CD4-positive, alpha-beta T cell treated with Interleukin-6 at 100 ng/mL for 8 hours (primary cell): ENCODE results near the gene RANBP17.

ENCODE experiments used
- DNase-seq: peaks from one replicate; pipeline ENCODE4 v3.0.0-alpha.2; 2020; ENCODE audit warnings: mixed read lengths, low spot score

Gene RANBP17

DNA sequence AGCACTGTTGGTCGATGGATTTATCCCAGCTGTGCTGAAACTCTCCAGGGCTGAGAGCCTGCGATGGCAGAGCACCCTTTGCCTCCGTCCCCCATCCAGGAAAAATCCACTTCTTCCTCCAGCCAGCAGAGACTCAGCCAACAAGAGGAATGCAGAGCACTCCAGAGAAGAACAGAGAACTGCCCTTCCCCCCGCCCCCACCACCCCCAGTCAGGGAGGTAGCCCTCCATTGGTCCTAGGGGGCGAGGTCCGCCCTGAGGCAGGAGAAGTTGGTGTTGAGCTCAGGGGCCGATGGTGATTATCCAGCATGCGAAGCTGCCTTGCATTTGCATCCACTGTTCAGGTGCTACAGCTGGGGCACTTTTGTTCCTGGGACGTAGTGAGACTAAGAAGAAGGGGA, 456.2 kb downstream of the RANBP17 start:
- no peak for DNase-seq

DNA sequence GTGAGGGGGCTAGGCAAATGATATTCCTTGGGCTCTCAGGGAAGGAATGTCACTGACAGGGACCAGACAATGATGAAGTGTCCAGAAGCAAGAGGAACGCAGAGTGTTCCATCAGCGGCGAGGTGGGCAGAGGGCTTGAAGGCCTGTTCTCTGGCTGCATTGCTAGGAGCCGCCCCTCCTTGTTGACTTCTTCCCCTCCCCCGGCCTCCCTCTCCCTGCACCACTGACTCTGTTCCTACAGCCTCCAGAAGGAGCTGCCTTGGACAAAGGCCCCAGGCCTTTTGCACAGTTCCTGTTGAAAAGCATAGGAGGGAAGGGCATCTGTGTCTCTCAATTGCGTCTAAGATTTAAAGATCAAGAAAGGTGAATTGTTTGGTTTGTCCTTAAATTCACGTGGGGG, 459.6 kb downstream of the RANBP17 start:
- DNase-seq: no peak

DNA sequence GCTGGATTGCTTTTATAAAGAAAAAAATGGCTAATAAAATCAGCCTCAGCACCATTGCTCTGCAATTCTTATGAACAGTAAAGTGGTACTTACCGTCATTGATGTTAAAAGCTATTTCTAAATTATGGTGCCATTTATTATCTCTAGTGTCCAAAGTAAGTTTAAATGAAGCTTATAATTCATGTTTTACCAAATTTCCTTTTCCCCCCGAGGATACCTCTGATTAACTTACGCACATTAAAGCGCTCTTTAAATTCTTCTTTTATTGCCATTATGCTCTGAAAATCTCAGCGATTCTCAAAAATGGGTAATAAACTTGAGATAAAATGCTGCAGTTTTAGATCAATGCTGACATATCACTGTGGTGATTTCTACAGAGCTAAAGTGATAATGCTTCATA, 460.7 kb downstream of the RANBP17 start:
- no peak for DNase-seq

DNA sequence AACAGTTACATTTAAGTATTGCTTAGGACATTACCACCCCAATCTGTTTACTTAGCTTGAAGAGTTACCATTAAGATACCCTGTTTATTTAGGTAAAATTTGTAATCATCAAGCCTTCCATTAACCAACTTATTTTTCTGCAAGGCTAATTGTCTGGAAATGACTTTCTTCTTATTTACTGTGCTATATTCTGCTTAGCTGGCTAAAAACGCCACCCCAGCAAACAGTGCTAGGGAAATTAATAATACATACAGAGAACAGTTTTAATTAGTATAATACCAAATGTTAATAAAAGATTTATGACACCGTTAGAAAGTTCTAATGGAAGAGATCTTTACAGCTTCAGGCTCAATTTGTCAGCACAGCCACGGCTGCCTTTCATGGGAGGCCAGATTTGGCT, 461.2 kb downstream of the RANBP17 start:
- DNase-seq: no peak

DNA sequence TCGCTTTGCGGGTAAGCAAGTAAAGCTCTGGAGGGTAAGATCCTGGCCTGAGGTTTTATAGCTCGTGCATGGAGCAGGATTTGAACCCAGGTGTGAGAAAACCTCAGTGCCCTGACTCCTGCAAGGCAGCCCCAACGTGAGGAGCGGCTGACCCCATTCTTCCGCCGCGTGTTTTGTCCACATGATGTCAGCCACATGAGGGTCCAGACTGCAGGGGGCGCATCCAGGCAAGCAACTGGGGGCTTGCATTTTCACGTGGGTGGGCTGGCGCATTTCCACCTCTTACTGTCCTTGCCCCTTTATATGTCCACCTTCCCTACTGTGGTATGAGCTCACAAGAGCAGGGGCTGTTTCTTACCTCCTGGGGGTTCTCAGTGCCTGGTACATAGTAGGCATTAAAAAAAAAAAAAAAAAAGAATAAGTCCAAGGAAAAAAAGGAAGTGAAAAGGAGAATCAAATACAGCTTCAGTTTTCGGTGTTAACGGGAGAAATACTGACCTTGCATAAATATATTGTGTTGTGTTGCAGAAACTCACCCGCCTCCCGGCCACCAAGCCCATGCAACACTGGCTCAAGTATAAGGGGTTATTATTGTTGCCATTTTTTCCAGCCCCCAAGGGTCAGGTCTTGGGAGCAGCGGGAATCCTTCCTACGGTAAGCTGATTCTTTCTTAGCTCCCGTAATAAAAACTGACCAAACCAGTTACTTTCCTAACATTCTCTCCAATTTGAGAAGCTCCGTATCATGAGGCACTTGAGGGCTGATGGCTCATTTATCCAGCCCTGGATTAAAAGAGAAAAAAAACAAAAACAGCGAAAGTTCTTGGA, 462.2 kb downstream of the RANBP17 start:
- DNase-seq: no peak

DNA sequence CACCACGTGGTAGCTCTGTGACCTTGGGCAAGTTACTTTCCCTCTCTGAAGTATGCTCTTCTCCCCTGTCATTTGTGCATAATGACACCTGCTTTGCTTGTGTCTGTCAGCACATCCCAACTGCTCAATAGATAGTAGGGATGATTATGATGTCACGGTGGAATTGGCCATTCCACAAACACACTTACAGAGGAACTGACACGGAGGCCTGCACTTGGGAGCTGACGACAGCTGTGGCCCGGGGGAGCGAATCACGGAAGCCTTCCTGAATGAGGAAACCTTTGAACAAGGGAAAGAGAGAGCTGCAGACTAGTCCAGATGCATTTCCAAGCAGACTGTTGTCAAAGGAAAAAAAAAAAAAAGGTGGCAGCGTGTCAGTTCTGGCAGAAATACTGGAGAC, 468.2 kb downstream of the RANBP17 start:
- DNase-seq: no peak

DNA sequence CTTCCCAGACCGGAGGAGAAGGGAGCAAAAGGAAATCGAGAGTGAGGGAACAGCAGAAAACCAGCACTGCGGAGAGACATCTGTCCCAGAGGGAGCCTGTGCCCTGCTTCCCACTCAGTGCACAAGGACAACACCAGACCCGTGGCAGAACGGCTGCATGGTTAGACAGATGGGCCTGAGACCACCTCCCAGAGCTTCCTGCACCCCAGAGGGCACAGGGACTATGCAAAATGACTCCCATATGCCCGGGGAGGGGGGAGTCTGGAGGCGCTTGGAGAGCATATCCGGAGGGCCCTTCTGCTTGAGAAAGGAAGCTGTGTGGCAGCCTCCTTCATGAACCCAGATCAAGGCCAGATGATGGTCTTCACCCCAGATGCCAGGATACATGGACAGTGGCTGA, 473.8 kb downstream of the RANBP17 start:
- DNase-seq: no peak

DNA sequence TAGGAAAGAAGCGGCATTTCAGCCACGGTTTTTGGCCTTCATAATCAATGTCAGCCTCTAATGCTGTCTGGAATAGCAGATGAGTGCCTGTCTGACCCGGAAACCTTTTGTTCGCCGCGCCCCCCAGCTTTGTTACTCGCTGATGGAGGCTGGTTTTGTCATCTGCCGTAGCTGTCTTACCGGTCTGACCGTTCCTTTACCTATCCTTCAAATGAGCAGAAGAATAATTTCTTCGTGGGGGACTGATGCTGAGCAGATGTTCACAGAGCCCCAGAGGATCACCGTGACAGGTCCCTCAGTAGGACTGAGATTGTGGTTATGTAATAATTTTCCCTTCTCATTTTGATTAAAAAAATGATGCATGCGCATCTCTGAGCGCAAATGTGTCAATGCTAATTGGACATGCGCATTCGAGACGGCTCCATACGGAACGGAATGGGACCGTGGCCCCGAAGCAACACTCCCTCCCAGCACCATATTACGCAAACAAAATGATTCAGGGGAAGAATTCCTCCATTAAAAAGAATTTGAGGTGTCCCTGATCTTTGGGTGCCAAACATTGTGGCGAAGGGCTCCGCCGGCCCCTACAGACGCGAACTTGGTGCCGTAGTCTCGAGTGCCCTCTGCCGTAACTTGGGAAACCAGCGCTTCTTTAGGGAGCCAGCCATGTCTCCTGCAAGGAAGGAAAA, 474.8 kb downstream of the RANBP17 start:
- DNase-seq: no peak

DNA sequence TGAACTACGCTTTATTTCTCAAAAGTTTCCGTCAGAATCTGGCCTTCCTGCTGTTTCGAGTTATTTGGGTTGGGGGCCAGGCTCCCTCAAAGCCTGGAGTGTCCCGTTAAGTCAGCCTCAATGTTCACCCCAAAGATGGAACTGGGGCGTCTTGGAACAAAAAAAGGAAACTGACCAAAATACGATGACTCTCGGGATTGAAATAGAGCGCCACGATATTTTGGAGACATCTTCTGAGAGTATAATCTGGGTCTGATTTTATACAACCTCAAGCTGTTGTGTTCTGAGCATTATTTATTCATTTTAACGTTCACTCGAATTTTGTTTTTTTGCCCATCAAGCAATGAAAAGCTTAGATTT, 475.4 kb downstream of the RANBP17 start:
- DNase-seq: no peak

DNA sequence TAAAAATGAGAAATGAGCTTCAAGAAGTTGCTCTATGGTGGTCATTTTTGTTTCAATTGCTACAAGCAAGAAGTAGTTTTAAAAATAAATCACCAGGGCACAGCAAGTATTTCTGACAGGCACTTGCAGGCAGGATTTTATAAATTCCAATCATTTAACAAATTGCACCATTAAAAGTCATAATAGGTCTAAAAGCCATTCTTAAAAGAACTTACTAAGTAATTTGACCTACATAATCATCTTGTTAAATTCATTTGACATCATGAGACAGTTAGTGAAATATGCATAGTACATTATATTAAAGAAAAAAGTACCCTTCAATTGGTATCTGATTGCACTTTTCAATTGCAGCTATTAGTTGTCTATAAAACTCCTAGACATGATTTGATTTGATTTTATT, 478.2 kb downstream of the RANBP17 start:
- DNase-seq: no peak

DNA sequence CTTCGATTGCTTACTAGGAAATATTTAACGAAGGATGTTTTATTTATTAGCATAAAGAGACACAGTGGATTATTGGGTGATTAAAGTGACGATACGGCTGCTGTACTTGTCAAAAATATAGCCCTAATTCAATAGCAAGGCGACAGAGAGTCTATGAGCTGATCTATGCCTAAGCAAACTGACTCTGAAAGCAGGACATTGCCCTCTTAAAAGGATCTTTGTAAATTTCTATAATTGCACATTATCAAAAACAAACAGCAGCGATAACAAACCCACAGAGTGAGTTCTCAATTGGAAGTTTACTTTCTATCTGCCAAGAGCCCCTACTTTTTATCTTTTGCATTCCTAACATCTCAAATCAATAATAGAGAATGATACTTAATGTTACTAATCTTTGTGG, 478.7 kb downstream of the RANBP17 start:
- no peak for DNase-seq

DNA sequence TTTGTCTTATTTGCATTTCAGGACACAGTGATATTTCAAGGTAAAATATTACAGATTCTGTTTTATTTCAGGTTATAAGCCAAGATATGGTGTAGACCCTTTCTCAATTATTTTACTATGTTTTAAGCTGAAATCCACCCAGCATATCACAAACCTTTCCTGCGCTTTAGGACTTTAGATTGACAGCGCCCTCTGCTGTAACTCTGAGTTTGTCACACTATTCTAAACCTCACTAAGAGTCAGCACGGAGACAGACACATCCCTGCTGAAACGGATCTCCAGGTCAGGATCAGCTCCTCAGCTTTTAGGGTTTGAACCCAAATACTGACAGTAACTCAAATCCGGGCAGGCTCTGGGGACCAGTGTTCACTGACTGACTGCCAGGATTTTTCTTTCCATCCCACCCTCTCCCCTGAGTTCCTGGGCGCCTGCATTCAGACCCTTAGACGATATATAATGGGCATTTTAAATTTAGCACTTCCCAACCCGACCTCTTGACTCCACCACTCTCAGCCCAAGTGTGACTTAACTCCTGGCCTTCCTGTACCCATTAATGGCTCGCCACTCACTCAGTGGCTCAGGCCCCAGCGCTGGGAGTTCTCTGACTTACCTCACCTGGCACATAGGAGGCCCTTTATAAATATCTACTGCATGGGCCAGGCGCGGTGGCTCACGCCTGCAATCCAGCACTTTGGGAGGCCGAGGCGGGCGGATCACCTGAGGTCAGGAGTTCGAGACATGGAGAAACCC, 480.7 kb downstream of the RANBP17 start:
- DNase-seq: no peak

DNA sequence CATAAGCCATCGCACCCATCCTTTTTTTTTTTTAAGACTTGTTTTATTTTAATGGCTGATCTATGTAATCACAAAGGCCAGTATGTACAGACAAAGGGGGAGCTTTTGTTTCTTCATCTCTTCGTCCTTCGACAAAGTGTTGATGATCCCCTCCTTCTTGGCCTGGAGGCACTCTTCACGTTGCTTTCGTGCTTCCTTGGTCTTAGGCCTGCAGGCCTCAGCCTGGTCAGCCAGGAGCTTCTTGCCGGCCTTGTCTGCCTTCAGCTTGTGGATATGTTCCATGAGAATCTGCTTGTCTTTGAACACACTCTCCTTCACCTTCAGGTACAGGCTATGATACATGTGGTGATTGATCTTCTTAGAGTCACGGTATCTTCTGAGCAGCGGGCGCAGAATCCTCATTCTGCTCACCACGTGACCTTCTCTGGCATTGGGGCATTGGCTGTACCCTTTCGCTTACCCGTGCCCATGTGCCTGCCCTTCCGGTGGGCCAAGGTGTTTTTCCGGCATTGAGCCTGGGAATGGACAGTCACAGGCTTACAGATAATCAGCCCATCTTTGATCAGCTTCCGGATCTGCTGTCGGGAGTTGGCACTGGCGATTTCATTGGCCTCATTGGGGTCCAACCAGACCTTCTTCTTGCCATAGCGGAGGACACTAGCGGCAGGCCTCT, 483.3 kb downstream of the RANBP17 start:
- DNase-seq: no peak
